Measurements from ENCODE around the gene HABP2. TPM values are rescaled to one million over a fixed set of nuclear protein-coding genes. Genes with fewer than 3 reads are reported as not detected.

The HABP2 gene
- total RNA-seq, 1 experiment from 2014 or later = not detected

DNA sequence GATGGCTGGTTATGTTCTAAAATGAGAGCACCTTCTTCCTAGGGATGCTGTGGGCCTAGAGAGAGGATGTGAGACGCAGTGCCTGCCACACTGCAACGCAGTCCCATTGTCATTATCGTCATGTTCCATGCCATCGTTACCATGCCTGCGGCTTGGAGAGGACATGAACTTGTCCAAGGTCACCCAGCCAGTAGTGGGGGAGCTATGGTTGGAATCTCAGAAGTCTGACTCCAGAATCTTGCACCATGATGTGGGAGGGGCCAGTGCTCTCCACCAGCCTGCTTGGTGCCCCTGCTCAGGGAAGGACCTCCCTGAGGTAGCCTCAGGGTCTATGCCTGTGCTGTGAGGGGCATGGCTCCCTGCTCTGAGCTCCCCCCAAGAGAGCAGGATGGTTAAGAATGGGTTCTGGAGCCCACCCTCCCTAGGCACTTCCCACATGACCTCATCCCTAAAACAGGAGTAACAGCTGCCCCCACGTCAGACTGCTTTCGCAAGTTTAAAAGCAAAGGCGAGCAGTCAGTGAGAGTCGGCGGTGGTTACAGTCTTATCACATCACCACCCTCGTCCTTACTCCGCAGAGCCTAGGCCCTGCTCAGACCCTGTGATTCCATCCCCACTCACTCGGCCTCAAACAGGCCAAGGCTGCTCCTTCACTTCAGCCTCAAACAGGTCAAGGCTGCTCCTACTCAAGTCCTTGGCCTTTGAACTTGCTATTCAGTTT is 50.4 kb downstream of the HABP2 start:
- H3K79me2 ChIP-seq (ENCODE audit: low read length) = no peaks in the 10 kb centered on the region
- H3K36me3 ChIP-seq (ENCODE audit: insufficient read depth, low read length) = no peaks in the 10 kb centered on the region
- H3K4me2 ChIP-seq (ENCODE audit: low read depth, low read length, poor library complexity, severe bottlenecking) = no peak overlapping the region
- no peaks in the 10 kb centered on the region for H3K4me1 ChIP-seq (ENCODE audit: low read length)
- H3K27ac ChIP-seq (ENCODE audit: low read length) = no peak overlapping the region
- no peaks in the 10 kb centered on the region for H3K9me3 ChIP-seq (ENCODE audit: low read length)
- H3K9me2 ChIP-seq (replicated peaks; ENCODE audit: insufficient read depth, low read length) = no peaks in the 10 kb centered on the region
- H3K9ac ChIP-seq (ENCODE audit: low read length) = no peak overlapping the region
- H4K20me1 ChIP-seq (ENCODE audit: insufficient read depth, low read depth, low read length) = no peaks in the 10 kb centered on the region
- no peak for DNase-seq
- H3K4me3 ChIP-seq (ENCODE audit: low read length) = no peak overlapping the region
- H3K27me3 ChIP-seq (ENCODE audit: low read length) = no peaks in the 10 kb centered on the region
- no peak overlapping the region for H2AFZ ChIP-seq (ENCODE audit: low read length)

DNA sequence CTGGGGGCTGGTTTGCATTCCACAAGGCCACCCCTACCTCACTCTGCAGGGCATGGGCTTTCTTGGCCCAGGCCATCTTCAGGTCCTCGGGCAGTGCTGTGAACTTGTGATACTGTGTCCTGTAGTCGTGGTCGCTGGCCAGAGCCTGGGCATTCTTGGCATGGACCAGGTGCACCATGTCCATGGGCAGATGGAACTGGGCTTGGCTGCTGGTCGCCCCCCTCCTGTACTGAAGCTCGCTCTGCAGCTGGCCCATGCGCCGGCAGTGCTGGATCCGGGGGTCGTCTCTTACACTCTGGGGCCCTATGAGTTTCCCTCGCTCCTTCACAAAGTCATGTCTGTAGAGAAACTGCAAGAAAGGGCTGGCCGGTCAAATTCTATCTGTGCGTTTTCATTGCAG is 51.7 kb downstream of the HABP2 start:
- Histone ChIP-seq H3K9me2 (replicated peaks; ENCODE audit: insufficient read depth, low read length) (no peaks in the 10 kb centered on the region), H3K4me1 (ENCODE audit: low read length) (no peaks in the 10 kb centered on the region), H3K9ac (ENCODE audit: low read length) (no peak overlapping the region), H3K36me3 (ENCODE audit: insufficient read depth, low read length) (no peaks in the 10 kb centered on the region), H3K27ac (ENCODE audit: low read length) (no peak overlapping the region), H3K27me3 (ENCODE audit: low read length) (no peaks in the 10 kb centered on the region), H3K4me3 (ENCODE audit: low read length) (no peak overlapping the region), H3K79me2 (ENCODE audit: low read length) (no peaks in the 10 kb centered on the region), H4K20me1 (ENCODE audit: insufficient read depth, low read depth, low read length) (no peaks in the 10 kb centered on the region), H2AFZ (ENCODE audit: low read length) (no peak overlapping the region), H3K9me3 (ENCODE audit: low read length) (no peaks in the 10 kb centered on the region), H3K4me2 (ENCODE audit: low read depth, low read length, poor library complexity, severe bottlenecking) (no peak overlapping the region)
- no peak for DNase-seq

DNA sequence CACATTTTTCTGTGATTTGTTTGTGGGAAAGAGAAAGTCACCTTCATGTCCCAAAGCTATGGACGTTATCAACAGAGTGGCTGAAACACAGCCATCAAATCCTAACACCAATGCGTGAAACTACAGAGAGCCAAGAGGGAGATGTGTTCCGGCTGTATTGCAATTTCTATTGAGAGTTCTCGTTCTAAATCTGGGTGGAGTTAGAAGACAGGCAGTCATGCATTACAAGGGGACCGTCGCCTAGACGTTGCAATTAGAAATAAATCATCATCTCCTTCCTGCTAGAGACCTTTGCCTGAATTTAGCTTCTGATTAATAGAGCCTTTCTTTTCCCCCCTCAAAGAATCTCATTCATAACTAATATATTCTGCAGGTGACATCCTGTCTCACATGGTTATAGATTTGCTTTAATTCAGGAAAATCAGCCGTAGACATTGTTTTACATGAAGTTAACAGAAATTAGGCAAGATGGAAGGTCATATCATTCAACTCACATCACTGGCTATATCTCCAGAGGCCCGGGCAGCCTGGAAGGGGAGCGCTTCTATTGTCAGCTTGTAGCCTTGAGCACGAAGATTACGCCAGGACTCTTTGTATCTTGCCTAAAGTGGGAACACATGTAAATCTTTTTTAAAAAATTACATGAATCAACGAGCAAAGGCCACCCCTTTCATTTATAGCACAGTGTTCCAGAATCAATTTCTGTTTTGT is 52.6 kb downstream of the HABP2 start:
- H3K27ac ChIP-seq (ENCODE audit: low read length) = no peak overlapping the region
- no peak overlapping the region for H2AFZ ChIP-seq (ENCODE audit: low read length)
- no peaks in the 10 kb centered on the region for H3K4me1 ChIP-seq (ENCODE audit: low read length)
- H3K9ac ChIP-seq (ENCODE audit: low read length) = no peak overlapping the region
- no peaks in the 10 kb centered on the region for H3K36me3 ChIP-seq (ENCODE audit: insufficient read depth, low read length)
- no peaks in the 10 kb centered on the region for H3K9me2 ChIP-seq (replicated peaks; ENCODE audit: insufficient read depth, low read length)
- H3K9me3 ChIP-seq (ENCODE audit: low read length) = no peaks in the 10 kb centered on the region
- no peak for DNase-seq
- H4K20me1 ChIP-seq (ENCODE audit: insufficient read depth, low read depth, low read length) = no peaks in the 10 kb centered on the region
- no peaks in the 10 kb centered on the region for H3K79me2 ChIP-seq (ENCODE audit: low read length)
- H3K4me2 ChIP-seq (ENCODE audit: low read depth, low read length, poor library complexity, severe bottlenecking) = no peak overlapping the region
- H3K27me3 ChIP-seq (ENCODE audit: low read length) = no peaks in the 10 kb centered on the region
- H3K4me3 ChIP-seq (ENCODE audit: low read length) = no peak overlapping the region

DNA sequence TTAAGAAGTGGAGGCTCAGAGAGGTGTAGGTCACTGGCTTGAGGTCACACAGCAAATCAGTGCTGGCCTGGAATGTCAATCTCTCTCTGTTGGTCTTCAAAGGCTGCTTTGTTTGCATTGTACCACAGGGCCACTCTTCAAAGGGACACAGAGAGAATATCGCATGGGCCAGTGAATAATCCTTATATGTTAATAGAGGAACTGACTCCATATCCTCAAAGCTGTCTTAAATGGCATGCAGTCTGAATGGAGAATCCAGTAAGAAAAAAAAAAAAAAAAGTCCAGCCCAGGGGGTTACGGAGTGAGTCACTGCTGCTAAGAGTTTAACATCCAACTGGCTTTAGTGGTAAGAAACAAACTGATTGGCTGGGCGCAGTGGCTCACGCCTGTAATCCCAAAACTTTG is 56.9 kb downstream of the HABP2 start:
- Histone ChIP-seq H3K27me3 (ENCODE audit: low read length) (no peaks in the 10 kb centered on the region), H3K27ac (ENCODE audit: low read length) (no peak overlapping the region), H3K36me3 (ENCODE audit: insufficient read depth, low read length) (no peaks in the 10 kb centered on the region), H2AFZ (ENCODE audit: low read length) (no peak overlapping the region), H4K20me1 (ENCODE audit: insufficient read depth, low read depth, low read length) (no peaks in the 10 kb centered on the region), H3K4me2 (ENCODE audit: low read depth, low read length, poor library complexity, severe bottlenecking) (no peak overlapping the region), H3K9ac (ENCODE audit: low read length) (no peak overlapping the region), H3K79me2 (ENCODE audit: low read length) (no peaks in the 10 kb centered on the region), H3K9me3 (ENCODE audit: low read length) (no peaks in the 10 kb centered on the region), H3K9me2 (replicated peaks; ENCODE audit: insufficient read depth, low read length) (no peaks in the 10 kb centered on the region), H3K4me1 (ENCODE audit: low read length) (no peaks in the 10 kb centered on the region), H3K4me3 (ENCODE audit: low read length) (no peak overlapping the region)
- no peak for DNase-seq

DNA sequence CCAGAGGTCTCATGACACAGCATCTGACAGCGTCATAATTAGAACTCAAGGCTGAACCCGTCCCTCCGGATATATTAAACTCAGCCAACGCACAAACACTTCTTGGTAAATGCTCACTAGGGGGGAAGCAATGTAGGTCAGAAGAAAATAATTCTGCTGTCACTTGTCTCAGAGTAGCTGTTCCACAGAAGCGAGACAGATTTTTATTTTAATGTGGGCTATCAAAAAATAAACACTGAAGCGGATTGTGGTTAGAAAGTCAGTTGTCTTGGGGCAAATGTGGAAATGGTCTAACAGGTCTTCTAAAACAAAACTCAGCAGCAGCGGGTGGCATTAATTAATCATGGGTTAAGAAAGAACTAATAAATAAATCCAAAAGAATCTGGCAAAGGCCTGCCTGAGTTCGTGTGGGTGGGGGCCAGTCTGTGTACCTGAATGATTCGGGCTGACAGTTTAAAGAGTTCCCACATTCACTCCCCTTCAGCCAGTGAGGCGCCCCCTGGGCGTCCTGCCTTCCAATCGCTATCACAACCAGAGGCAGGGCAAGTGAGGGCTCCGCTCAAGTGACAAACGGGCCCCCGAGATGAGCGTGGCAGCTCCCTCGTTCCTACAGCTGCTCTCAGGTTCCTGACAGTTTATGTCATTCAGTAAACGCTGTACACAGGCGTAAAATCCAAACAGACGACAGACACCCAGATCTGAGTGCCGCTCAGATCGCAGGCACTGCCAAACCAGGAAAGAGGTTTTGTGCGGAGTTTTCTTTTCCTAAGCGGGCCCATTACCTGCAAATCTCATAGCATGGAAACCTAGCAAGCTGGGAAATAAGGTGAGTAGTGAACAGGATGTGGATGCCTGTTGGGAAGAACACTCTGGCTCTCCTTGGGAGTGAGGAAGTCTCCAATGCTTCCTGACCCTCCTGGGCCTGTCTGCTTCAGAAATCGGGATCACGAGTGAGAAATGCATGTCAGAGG is 58.1 kb downstream of the HABP2 start:
- Histone ChIP-seq H3K27me3 (ENCODE audit: low read length) (no peaks in the 10 kb centered on the region), H3K4me1 (ENCODE audit: low read length) (no peaks in the 10 kb centered on the region), H2AFZ (ENCODE audit: low read length) (no peak overlapping the region), H4K20me1 (ENCODE audit: insufficient read depth, low read depth, low read length) (no peaks in the 10 kb centered on the region), H3K9ac (ENCODE audit: low read length) (no peak overlapping the region), H3K27ac (ENCODE audit: low read length) (no peak overlapping the region), H3K79me2 (ENCODE audit: low read length) (no peaks in the 10 kb centered on the region), H3K4me2 (ENCODE audit: low read depth, low read length, poor library complexity, severe bottlenecking) (no peak overlapping the region), H3K9me3 (ENCODE audit: low read length) (no peaks in the 10 kb centered on the region), H3K4me3 (ENCODE audit: low read length) (no peak overlapping the region), H3K36me3 (ENCODE audit: insufficient read depth, low read length) (no peaks in the 10 kb centered on the region), H3K9me2 (replicated peaks; ENCODE audit: insufficient read depth, low read length) (no peaks in the 10 kb centered on the region)
- DNase-seq = no peak

DNA sequence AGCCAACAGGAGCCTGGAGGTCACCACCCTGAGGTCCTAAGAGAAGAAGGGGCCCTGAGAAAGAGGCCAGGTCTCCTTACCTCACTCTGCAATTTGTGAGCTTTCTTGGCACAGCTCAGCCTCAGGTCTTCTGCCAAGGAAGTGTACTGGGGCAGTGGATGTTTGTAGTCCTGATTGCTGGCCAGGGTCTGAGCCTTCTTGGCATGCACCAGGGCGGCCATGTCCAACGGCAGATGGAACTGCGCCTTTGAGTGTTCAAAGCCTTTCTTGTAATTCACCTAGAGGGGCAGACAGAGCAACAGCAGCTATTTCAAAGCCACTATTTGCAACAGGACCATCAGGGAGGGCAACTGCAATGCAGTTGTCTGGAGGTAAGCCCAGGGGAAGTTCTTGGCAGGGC is 59.3 kb downstream of the HABP2 start:
- no peaks in the 10 kb centered on the region for H3K9me2 ChIP-seq (replicated peaks; ENCODE audit: insufficient read depth, low read length)
- no peak overlapping the region for H3K27ac ChIP-seq (ENCODE audit: low read length)
- no peaks in the 10 kb centered on the region for H3K79me2 ChIP-seq (ENCODE audit: low read length)
- H3K4me1 ChIP-seq (ENCODE audit: low read length) = no peaks in the 10 kb centered on the region
- no peaks in the 10 kb centered on the region for H3K27me3 ChIP-seq (ENCODE audit: low read length)
- H3K4me2 ChIP-seq (ENCODE audit: low read depth, low read length, poor library complexity, severe bottlenecking) = no peak overlapping the region
- no peak overlapping the region for H3K4me3 ChIP-seq (ENCODE audit: low read length)
- H2AFZ ChIP-seq (ENCODE audit: low read length) = no peak overlapping the region
- no peaks in the 10 kb centered on the region for H4K20me1 ChIP-seq (ENCODE audit: insufficient read depth, low read depth, low read length)
- no peaks in the 10 kb centered on the region for H3K36me3 ChIP-seq (ENCODE audit: insufficient read depth, low read length)
- DNase-seq = no peak
- H3K9me3 ChIP-seq (ENCODE audit: low read length) = no peaks in the 10 kb centered on the region
- H3K9ac ChIP-seq (ENCODE audit: low read length) = no peak overlapping the region

DNA sequence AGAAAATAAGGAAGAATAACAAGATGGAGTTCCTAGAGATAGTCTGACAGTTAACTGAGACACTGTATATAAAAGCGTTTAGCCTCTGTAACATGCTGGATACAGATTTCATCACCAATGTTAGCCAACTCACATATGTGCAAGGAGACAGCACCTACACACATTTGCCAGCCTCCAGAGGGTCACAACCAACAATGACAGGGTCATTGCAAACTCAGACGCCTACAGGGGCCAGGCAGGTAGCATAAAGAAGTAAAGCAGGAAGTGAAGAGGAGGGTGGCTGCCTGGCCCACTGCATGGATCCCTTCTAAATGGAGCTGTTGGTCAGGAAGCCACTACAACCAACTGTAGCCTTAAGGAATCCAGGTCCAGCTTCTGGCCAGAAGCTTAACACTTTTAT is 60.6 kb downstream of the HABP2 start:
- H3K27me3 ChIP-seq (ENCODE audit: low read length) = no peaks in the 10 kb centered on the region
- no peak overlapping the region for H3K4me2 ChIP-seq (ENCODE audit: low read depth, low read length, poor library complexity, severe bottlenecking)
- H3K27ac ChIP-seq (ENCODE audit: low read length) = no peak overlapping the region
- no peak for DNase-seq
- no peak overlapping the region for H3K4me3 ChIP-seq (ENCODE audit: low read length)
- no peak overlapping the region for H3K9ac ChIP-seq (ENCODE audit: low read length)
- no peaks in the 10 kb centered on the region for H3K79me2 ChIP-seq (ENCODE audit: low read length)
- H4K20me1 ChIP-seq (ENCODE audit: insufficient read depth, low read depth, low read length) = no peaks in the 10 kb centered on the region
- H3K4me1 ChIP-seq (ENCODE audit: low read length) = no peaks in the 10 kb centered on the region
- no peaks in the 10 kb centered on the region for H3K36me3 ChIP-seq (ENCODE audit: insufficient read depth, low read length)
- H2AFZ ChIP-seq (ENCODE audit: low read length) = no peak overlapping the region
- H3K9me3 ChIP-seq (ENCODE audit: low read length) = no peaks in the 10 kb centered on the region
- no peaks in the 10 kb centered on the region for H3K9me2 ChIP-seq (replicated peaks; ENCODE audit: insufficient read depth, low read length)

All from Karpas-422 (cell line).